Retina (tissue), 1 donor: ENCODE results near the gene RNF32.
"Not testable (repeated sequence)": the region's sequence is repeated elsewhere in the genome, so short reads cannot be mapped to it uniquely, and the experiment has no call there.

ENCODE experiments used
- DNase-seq: peaks from one replicate; pipeline ENCODE4 v3.0.0-alpha.2; 2016

The RNF32 gene

DNA sequence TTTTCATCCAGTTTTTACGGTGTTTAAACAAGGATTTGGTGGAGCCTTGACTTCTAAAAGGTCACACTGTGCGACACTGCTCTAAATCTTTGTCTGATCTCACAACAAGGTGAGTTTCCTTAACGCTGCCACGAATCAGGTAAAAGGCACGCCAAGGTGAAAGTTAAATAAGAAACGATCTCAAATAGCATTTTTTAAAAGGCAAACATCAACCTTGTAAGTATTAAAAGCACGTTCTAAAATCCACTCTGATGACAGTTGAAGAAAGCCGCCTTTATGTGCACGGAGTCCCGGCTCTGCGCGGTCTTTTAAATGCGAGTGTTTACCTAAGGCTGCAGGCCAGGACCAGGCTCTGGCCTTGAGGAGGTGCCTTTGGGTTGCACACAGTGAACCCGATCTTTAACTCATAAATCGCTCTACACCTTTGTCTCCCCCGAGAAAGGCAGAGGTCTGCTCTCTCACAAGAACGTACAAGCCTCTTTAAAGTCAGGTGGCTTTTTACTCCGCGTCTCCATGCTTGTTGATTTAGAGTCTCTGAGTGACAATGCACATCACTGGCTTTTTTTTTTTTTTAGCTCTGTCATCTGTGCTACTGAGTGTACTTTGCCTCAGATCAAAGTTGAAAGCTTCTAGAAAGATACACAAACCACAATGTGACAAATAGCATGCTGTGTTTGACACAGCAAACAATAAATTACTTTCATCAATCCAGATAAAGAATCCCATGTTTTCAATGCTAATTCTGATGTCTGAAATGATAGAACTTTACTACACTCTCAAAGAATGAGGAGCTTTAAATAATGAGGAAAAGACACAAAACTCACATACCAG is 25.9 kb upstream of the RNF32 start:
- no peak for DNase-seq

DNA sequence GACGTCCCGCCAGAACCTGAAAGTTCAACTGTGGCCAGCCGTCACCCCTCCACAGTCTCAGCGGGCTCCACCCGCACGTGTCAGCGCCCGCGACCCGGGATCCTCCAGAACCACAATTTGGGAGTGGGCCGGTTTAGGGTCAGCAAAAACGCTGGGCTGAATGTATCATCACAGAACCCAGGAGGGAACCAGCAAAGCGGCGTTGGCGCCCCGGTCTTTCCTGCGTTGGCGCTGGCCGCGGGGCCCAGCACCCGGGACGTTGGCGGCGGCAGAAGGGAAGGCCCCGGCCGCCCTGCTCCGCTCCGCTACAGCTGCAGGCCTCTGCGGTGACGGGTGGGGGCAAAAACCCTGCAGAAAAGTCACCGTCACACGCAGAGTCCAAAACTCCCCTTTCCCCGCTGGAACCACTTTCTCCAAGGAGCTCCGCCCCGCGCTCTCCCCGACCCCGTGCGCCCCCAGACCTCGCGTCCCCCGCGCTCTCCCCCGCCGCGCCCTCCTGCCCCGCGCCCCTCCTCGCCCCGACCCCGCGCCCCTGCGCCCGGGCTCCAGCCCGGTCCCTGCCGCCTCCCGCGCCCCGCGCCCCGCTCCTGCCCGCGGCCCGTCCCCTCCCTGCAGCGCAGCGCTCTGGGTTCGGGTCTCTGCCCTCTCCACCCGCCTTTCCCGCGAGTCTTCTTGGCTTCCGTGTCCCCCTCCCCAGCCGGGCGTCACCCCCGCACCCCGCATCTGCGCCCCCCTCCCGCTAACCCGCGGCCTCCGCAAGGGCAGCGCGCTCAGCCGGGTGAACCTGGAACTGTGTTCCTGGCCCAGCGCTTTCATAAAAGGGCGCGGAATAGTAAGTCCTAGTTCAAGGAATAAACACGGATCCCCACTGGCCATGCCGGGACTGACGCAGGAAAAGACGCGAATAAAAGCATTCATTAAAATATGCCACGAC is 24.0 kb upstream of the RNF32 start:
- DNase-seq, result peak; percentile 53

DNA sequence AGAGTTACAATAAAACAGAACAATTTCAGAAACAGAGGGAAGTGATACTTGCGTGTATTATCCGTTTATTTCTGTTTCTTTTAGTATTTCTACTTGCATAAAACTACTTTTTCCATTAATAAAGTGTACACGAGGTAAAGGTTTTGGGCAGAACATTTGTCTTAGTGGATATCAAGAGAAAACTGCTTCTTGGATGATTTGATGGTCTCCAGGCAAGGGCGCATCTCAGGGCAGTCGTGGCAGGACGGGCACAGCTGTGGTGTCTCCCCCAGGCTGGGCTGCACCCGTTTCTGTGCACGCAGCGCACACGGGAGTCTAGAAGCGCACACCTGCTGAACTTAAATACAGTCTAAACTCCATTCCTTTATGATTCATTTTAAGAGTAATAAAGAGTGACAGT is 23.4 kb upstream of the RNF32 start:
- no peak for DNase-seq

GRCh38 chr7:156618078-156618779 is 22.3 kb upstream of the RNF32 start:
- DNase-seq, result peak; percentile 20

GRCh38 chr7:156618780-156619367 is 21.7 kb upstream of the RNF32 start:
- peak; percentile 21 for DNase-seq

DNA sequence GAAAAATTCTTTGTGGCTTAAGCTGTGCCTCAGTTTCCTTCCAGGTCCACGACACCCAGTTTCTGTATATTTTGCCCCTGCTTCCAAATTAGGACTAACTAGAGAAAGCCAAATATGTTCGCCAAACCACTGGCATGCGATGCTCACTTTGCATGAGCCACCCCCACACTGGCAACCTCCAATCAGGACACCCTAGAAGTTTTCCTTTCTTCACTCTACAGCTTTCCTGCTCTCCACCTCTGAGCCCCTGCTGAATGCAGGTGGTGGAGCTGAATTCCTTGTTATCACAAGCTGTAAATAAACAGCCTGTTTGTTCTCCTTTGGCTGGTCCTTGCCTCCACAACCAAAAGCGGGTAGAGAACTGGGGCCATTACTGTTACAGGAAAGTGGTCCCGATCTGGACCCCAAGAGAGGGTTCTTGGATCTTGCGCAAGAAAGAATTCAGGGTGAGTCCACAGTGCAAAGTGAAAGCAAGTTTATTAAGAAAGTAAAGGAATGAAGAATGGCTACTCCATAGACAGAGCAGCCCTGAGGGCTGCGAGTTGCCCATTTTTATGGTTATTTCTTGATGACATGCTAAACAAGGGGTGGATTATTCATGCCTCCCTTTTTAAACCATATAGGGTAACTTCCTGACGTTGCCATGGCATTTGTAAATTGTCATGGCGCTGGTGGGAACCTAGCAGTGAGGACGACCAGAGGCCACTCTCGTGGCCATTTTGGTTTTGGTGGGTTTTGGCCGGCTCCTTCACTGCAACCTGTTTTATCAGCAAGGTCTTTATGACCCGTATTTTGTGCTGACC is 20.9 kb upstream of the RNF32 start:
- DNase-seq, result not testable (repeated sequence)

- DNase-seq, result no peak
Measured at GRCh38 chr7:156620291-156620675, 20.3 kb upstream of the RNF32 start.

DNA sequence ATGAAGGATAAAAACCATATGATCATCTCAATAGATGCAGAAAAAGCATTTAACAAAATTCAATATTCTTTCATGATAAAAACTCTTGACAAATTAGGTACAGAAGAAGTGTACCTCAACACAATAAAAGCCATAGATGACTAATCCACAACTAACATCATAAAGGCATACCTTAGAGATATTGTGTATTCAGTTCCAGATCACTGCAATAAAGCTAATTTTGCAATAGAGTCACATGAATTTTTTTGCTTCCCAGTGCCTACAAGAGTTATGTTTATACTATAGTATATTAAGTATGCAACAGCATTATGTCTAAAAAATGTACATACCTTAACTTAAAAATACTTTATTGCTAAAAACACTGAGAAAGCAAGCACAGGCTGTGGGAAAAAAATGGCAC is 18.9 kb upstream of the RNF32 start:
- no peak for DNase-seq

DNA sequence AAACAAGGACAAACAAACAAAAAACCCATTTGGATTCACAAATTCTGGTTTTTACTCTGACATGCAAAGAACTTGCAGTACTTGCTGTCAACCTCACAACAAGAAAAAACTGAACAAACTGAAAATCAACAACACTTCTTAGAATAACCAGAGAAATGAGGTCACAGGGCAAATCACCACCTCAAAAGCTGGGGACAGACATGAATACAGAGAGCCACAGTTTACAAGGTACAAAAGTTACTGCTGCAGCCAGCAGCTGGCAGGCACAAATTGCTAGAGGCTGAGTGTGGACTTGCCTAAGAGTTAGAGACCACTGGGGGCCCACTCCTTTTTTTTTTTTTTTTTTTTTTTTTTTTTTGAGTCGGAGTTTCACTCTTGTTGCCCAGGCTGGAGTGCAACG is 15.0 kb upstream of the RNF32 start:
- no peak for DNase-seq

DNA sequence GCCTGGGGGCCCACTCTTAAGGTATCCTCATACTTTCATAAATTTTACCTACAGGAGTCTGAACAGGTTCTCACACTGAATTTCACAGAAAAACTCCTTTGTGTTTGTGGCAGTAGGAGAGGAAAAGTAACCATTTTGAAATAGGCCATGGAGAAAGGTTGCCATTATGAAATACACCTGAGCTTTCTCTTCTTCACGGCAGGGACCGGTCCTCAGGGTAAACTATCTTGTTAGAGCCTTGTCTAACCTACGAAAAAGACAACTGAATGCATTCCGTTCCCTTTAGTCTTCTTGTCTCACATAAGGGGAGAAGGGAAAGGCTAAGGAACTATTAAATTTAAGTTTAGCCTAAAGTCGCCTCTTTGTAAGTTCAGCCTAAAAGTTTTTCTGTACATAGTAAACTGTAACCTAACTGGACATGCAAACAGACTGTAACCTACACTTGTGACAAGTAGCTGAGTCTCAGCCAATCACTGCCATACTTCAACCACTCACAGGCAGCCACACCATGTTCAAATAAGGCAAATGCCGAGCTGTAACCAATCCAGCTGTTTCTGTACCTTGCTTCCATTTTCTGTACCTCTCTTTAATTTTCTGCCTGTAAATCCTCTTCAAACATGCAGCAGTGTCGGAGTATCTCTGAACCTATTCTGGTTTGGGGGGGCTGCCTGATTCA is 14.2 kb upstream of the RNF32 start:
- no peak for DNase-seq

GRCh38 chr7:156628562-156628961 is 12.0 kb upstream of the RNF32 start:
- DNase-seq, result no peak

DNA sequence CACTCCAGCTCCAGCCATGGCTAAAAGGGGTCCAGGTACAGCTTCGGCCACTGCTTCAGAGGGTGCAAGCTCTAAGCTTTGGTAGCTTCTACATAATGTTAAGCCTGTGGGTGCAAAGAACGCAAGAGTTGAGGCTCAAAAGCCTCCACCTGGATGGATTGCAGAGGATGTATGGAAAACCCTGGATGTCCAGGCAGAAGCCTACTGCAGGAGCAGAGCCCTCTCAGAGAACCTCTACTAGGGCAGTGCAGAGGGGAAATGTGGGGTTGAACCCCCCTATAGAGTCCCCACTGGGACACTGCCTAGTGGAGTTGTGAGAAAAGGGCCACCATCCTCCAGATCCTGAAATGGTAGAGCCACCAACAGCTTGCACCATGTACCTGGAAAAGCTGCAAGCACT is 10.7 kb upstream of the RNF32 start:
- no peak for DNase-seq

GRCh38 chr7:156634117-156634516 is 6.5 kb upstream of the RNF32 start:
- DNase-seq, result no peak

- DNase-seq, result no peak
Measured at GRCh38 chr7:156635529-156636385, 4.8 kb upstream of the RNF32 start.

GRCh38 chr7:156637093-156637492 is 3.5 kb upstream of the RNF32 start:
- not testable (repeated sequence) for DNase-seq

DNA sequence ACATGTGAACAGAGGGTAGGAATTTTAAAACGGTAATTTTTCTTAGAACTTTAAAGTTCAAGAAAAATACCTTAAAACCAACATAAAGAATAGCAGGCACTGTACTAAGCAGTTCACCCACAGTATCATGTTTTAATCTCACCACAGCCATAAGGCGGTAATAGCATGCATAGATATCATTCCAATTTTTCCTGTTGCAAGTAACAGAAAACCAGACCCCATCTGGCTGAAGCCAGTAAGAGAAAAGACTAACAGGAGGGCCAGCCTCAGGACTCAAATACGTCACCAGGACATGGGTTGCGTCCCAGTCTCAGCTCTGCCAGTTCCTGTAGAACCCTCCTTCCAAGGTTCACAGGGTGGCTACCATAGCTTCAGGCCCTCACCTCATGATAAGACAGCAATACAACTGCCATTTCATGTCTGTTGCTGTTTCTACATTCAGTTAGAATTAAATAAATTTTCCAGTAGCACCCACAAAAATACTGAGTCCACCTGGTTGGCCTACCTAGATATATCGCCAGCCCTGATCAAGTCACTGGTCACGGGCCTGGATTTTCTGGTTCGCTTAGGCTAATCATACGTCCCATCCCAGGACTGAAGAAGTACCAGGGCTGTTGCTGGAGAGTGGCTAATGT is 2.0 kb upstream of the RNF32 start:
- DNase-seq, result no peak

- no peak for DNase-seq
Measured at GRCh38 chr7:156639426-156640256, 933 bp upstream of the RNF32 start.

DNA sequence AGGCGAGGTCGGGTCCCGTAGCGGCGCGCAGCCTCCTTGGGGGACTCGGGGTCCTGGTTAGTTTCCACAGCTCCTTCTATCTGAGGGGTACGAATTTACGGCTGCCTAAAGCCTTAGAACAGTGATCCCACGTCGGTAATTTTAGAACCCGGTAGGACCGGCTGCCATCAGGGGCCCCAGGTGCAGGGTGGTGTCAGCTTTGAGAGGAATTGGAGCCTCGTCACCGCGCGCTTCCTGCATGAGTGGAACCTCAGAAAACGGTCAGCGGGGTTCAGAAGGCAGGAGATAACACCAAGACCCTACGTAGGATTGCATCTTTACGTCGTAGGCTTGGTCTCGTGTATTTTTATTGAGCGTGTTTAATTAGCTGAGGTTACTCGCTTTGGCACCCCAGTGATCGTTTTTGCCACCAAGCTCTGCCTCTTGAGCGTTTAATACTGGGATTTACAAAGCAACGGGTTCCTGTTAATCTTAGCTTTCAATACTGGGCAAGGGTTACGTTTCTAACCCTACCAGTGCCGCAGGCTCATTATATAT is 443 bp downstream of the RNF32 start:
- no peak for DNase-seq
